Measurements from ENCODE around the gene BBX. TPM values are rescaled to one million over a fixed set of nuclear protein-coding genes. Genes with fewer than 3 reads are reported as not detected.

The BBX gene
- total RNA-seq, 6 experiments from 2014 or later = 40.6 to 50.3 (median 46.4) TPM

- H3K4me3 Mint-ChIP-seq = no peak overlapping the region
- no peak overlapping the region for H3K27ac Mint-ChIP-seq
- DNase-seq = no peak
- peaks cover 13% of the 10 kb centered on the region for H3K4me1 Mint-ChIP-seq (ENCODE audit: low read depth)
- no peaks in the 10 kb centered on the region for H3K36me3 Mint-ChIP-seq (ENCODE audit: low read depth)
- H3K27me3 Mint-ChIP-seq (ENCODE audit: insufficient read depth) = no peaks in the 10 kb centered on the region
- no peak for TF ChIP-seq CTCF (IDR thresholded peaks at IDR 0.05)
- H3K9me3 Mint-ChIP-seq = no peaks in the 10 kb centered on the region
These were observed 108.0 kb downstream of the BBX start for GRCh38 chr3:107630779-107631178.

- no peak overlapping the region for H3K27ac Mint-ChIP-seq
- H3K4me1 Mint-ChIP-seq (ENCODE audit: low read depth) = peaks cover 13% of the 10 kb centered on the region
- no peaks in the 10 kb centered on the region for H3K27me3 Mint-ChIP-seq (ENCODE audit: insufficient read depth)
- H3K36me3 Mint-ChIP-seq (ENCODE audit: low read depth) = no peaks in the 10 kb centered on the region
- DNase-seq = no peak
- TF ChIP-seq CTCF (IDR thresholded peaks at IDR 0.05) = no peak
- H3K9me3 Mint-ChIP-seq = no peaks in the 10 kb centered on the region
- no peak overlapping the region for H3K4me3 Mint-ChIP-seq
These were observed 109.8 kb downstream of the BBX start for GRCh38 chr3:107632576-107632975.

- H3K4me1 Mint-ChIP-seq (ENCODE audit: low read depth) = peaks cover 13% of the 10 kb centered on the region
- no peak overlapping the region for H3K27ac Mint-ChIP-seq
- no peak for DNase-seq
- H3K36me3 Mint-ChIP-seq (ENCODE audit: low read depth) = no peaks in the 10 kb centered on the region
- TF ChIP-seq CTCF (IDR thresholded peaks at IDR 0.05) = no peak
- no peaks in the 10 kb centered on the region for H3K9me3 Mint-ChIP-seq
- no peaks in the 10 kb centered on the region for H3K27me3 Mint-ChIP-seq (ENCODE audit: insufficient read depth)
- no peak overlapping the region for H3K4me3 Mint-ChIP-seq
These were observed 110.8 kb downstream of the BBX start for GRCh38 chr3:107633327-107634098.

GRCh38 chr3:107634099-107634489 lies 111.3 kb downstream of the BBX start:
- no peak overlapping the region for H3K4me3 Mint-ChIP-seq
- TF ChIP-seq CTCF (IDR thresholded peaks at IDR 0.05) = no peak
- no peaks in the 10 kb centered on the region for H3K9me3 Mint-ChIP-seq
- DNase-seq = no peak
- H3K27me3 Mint-ChIP-seq (ENCODE audit: insufficient read depth) = no peaks in the 10 kb centered on the region
- no peak overlapping the region for H3K27ac Mint-ChIP-seq
- peaks cover 13% of the 10 kb centered on the region for H3K4me1 Mint-ChIP-seq (ENCODE audit: low read depth)
- no peaks in the 10 kb centered on the region for H3K36me3 Mint-ChIP-seq (ENCODE audit: low read depth)

GRCh38 chr3:107637416-107638183 lies 114.8 kb downstream of the BBX start:
- Mint-ChIP-seq H3K36me3 (ENCODE audit: low read depth) (no peaks in the 10 kb centered on the region), H3K4me1 (ENCODE audit: low read depth) (peaks cover 14% of the 10 kb centered on the region), H3K4me3 (no peak overlapping the region), H3K27me3 (ENCODE audit: insufficient read depth) (no peaks in the 10 kb centered on the region), H3K9me3 (no peaks in the 10 kb centered on the region), H3K27ac (no peak overlapping the region)
- no peak for DNase-seq
- no peak for TF ChIP-seq CTCF (IDR thresholded peaks at IDR 0.05)

All from HFFc6 (cell line).